GM21360 (cell line): ENCODE data around the gene SLC52A3.
"Not testable (repeated sequence)": the region's sequence is repeated elsewhere in the genome, so short reads cannot be mapped to it uniquely, and the experiment has no call there.

Experiments
- ATAC-seq: cut with Tn5 transposase; IDR thresholded peaks from one replicate; pipeline ENCODE4 v1.9.1; 2021; ENCODE audit warnings: mild to moderate bottlenecking, moderate library complexity; ENCODE audit not compliant: unreplicated experiment

Gene SLC52A3

GRCh38 chr20:768426-768978 is at the start of gene SLC52A3:
Gene SLC52A3 (minus strand): TSS chr20:768500. CDS start chr20:765774, 2,726 bp downstream.
- no peak for ATAC-seq

GRCh38 chr20:815914-816606 is 47.8 kb upstream of the SLC52A3 start:
- no peak for ATAC-seq

GRCh38 chr20:815226-815625 is 46.9 kb upstream of the SLC52A3 start:
- ATAC-seq: no peak

- ATAC-seq: no peak
These were observed 45.1 kb upstream of the SLC52A3 start for GRCh38 chr20:813390-813789.

- ATAC-seq: not testable (repeated sequence)
These were observed 44.1 kb upstream of the SLC52A3 start for GRCh38 chr20:812435-812814.

- not testable (repeated sequence) for ATAC-seq
These were observed 43.6 kb upstream of the SLC52A3 start for GRCh38 chr20:811776-812434.

- no peak for ATAC-seq
These were observed 37.4 kb upstream of the SLC52A3 start for GRCh38 chr20:805713-806112.

- no peak for ATAC-seq
These were observed 33.4 kb upstream of the SLC52A3 start for GRCh38 chr20:801678-802077.

GRCh38 chr20:800026-800425 is 31.7 kb upstream of the SLC52A3 start:
- not testable (repeated sequence) for ATAC-seq

GRCh38 chr20:798746-799145 is 30.4 kb upstream of the SLC52A3 start:
- not testable (repeated sequence) for ATAC-seq

GRCh38 chr20:796921-797320 is 28.6 kb upstream of the SLC52A3 start:
- no peak for ATAC-seq

GRCh38 chr20:792248-792647 is 23.9 kb upstream of the SLC52A3 start:
- no peak for ATAC-seq

GRCh38 chr20:791056-791455 is 22.8 kb upstream of the SLC52A3 start:
- ATAC-seq: no peak

- ATAC-seq: no peak
These were observed 19.5 kb upstream of the SLC52A3 start for GRCh38 chr20:787825-788224.

- no peak for ATAC-seq
These were observed 11.5 kb upstream of the SLC52A3 start for GRCh38 chr20:779771-780170.

GRCh38 chr20:776165-776564 is 7.9 kb upstream of the SLC52A3 start:
- ATAC-seq: no peak

- ATAC-seq: no peak
These were observed 7.4 kb upstream of the SLC52A3 start for GRCh38 chr20:775679-776135.

GRCh38 chr20:774660-775057 is 6.4 kb upstream of the SLC52A3 start:
- ATAC-seq: no peak

GRCh38 chr20:774016-774659 is 5.8 kb upstream of the SLC52A3 start:
- ATAC-seq: no peak

- no peak for ATAC-seq
These were observed 4.5 kb upstream of the SLC52A3 start for GRCh38 chr20:772806-773205.

GRCh38 chr20:771741-772464 is 3.6 kb upstream of the SLC52A3 start:
- no peak for ATAC-seq
